PC-9 (cell line): ENCODE measurements around the gene MAP4K5. TPM values are rescaled to one million over a fixed set of nuclear protein-coding genes. Genes with fewer than 3 reads are reported as not detected.

Experiments
- BruUV-seq: library from RNA; stranded (reverse); fragments of 400-500 nt; replicated peaks from 2 replicates; lab custom pipeline; 2021; lab: Mats Ljungman, UMichigan
- CTCF ChIA-PET: fragments of 300-600 bp; sonication (Branson Sonifier 250); formaldehyde crosslinking; loops from one replicate; lab custom pipeline; 2022; ENCODE audit warnings: antibody characterized with exemption; lab: Charles Lee
- POLR2A ChIA-PET: fragments of 300-600 bp; sonication (Branson Sonifier 250); formaldehyde crosslinking; loops from one replicate; lab custom pipeline; 2022; ENCODE audit warnings: antibody characterized with exemption; ENCODE audit not compliant: unreplicated experiment; lab: Charles Lee
- DNase-seq, 2 experiments: peaks; one replicate each; pipeline versions ENCODE4 v3.0.0 to v3.0.0-alpha.2; 2015 to 2022; ENCODE audit warnings: mixed read lengths in 1 of 2
- H2AFZ ChIP-seq: fragments of 200-600 bp; sonication (generic); 2 replicates; pipeline ENCODE4 v1.8.1; 2017; ENCODE audit warnings: antibody characterized with exemption
- H3F3A ChIP-seq: fragments of 200-600 bp; sonication (generic); 2 replicates; pipeline ENCODE4 v1.8.1; 2017; ENCODE audit warnings: antibody characterized with exemption, mild to moderate bottlenecking, low read depth; ENCODE audit not compliant: insufficient read depth
- H3K27ac ChIP-seq: fragments of 200-600 bp; sonication (generic); 2 replicates; pipeline ENCODE4 v1.6.1; 2016; ENCODE audit warnings: mixed run types
- H3K27me3 ChIP-seq: fragments of 200-600 bp; sonication (generic); 2 replicates; pipeline ENCODE4 v1.6.1; 2016; ENCODE audit warnings: low read depth, mixed run types; ENCODE audit not compliant: insufficient read depth
- H3K36me3 ChIP-seq: fragments of 200-600 bp; sonication (generic); 2 replicates; pipeline ENCODE4 v1.6.1; 2016; ENCODE audit warnings: low read depth, mixed run types
- H3K4me1 ChIP-seq: fragments of 200-600 bp; sonication (generic); replicated peaks from 2 replicates; pipeline ENCODE4 v1.6.1; 2016; ENCODE audit warnings: mixed run types; ENCODE audit not compliant: insufficient read depth
- H3K4me2 ChIP-seq: fragments of 200-600 bp; sonication (generic); 2 replicates; pipeline ENCODE4 v1.6.1; 2017; ENCODE audit warnings: mixed run types
- H3K4me3 ChIP-seq: fragments of 200-600 bp; sonication (generic); 2 replicates; pipeline ENCODE4 v1.6.1; 2016; ENCODE audit warnings: mixed run types
- H3K79me2 ChIP-seq: fragments of 200-600 bp; sonication (generic); 2 replicates; pipeline ENCODE4 v1.6.1; 2017; ENCODE audit warnings: low read depth, mixed run types
- H3K9me2 ChIP-seq: fragments of 200-600 bp; sonication (generic); 2 replicates; pipeline ENCODE4 v1.8.1; 2017; ENCODE audit warnings: mild to moderate bottlenecking; ENCODE audit not compliant: insufficient read depth
- H3K9me3 ChIP-seq: fragments of 200-600 bp; sonication (generic); 2 replicates; pipeline ENCODE4 v1.8.1; 2016; ENCODE audit warnings: low read depth; ENCODE audit not compliant: insufficient read depth
- H4K20me1 ChIP-seq: fragments of 200-600 bp; sonication (generic); 2 replicates; pipeline ENCODE4 v1.8.1; 2017; ENCODE audit not compliant: insufficient read depth
- CTCF ChIP-seq: fragments of 200-600 bp; sonication (generic); conservative IDR thresholded peaks from 2 replicates; pipeline ENCODE4 v1.6.1; 2017; ENCODE audit warnings: mixed run types, antibody characterized with exemption, mild to moderate bottlenecking, moderate library complexity
- EZH2 ChIP-seq: fragments of 200-600 bp; sonication (generic); IDR thresholded peaks from 2 replicates; pipeline ENCODE4 v1.8.0; 2017; ENCODE audit warnings: antibody characterized with exemption, low read depth
- intact Hi-C: fragments of 100-400 bp; cut with micrococcal nuclease; formaldehyde crosslinking; loops from one replicate; pipeline ENCODE4 v1.10.0; 2022; ENCODE audit not compliant: unreplicated experiment
- total RNA-seq: library from RNA; stranded (reverse); gene quantifications from 2 replicates; pipeline ENCODE4 v1.2.3, GENCODE V29; 2021

Gene MAP4K5
- total RNA-seq, 1 experiment from 2014 or later: 51.8 TPM

- POLR2A ChIA-PET: interaction anchor here (0.5 kb wide), 1 partner anchor 780 kb away, joined by 13 read pairs; no protein-coding TSS in a partner anchor
- H3K27me3 ChIP-seq: no peaks in the 10 kb centered on the region
- H3K9me2 ChIP-seq: no peaks in the 10 kb centered on the region
- intact Hi-C loops: no loop called here
- TF ChIP-seq CTCF (no peak), EZH2 (no peak)
- CTCF ChIA-PET: no interaction called here
- no peaks in the 10 kb centered on the region for H3K36me3 ChIP-seq
- H4K20me1 ChIP-seq: no peaks in the 10 kb centered on the region
- H3K9me3 ChIP-seq: no peaks in the 10 kb centered on the region
- no peaks in the 10 kb centered on the region for H3F3A ChIP-seq
- no TSS peak for BruUV-seq
- H3K4me3 ChIP-seq: no peak overlapping the region
- DNase-seq: no peak
- H3K27ac ChIP-seq: no peak overlapping the region
- no peak overlapping the region for H2AFZ ChIP-seq
- H3K79me2 ChIP-seq: no peaks in the 10 kb centered on the region
- no peaks in the 10 kb centered on the region for H3K4me1 ChIP-seq
- no peak overlapping the region for H3K4me2 ChIP-seq
These were observed 150.5 kb downstream of the MAP4K5 start for GRCh38 chr14:50381823-50382287.

GRCh38 chr14:50381008-50381407 is 151.4 kb downstream of the MAP4K5 start:
- H3K4me3 ChIP-seq: no peak overlapping the region
- POLR2A ChIA-PET: interaction anchor here (0.5 kb wide), 1 partner anchor 779 kb away, joined by 13 read pairs; no protein-coding TSS in a partner anchor
- no peak overlapping the region for H2AFZ ChIP-seq
- no TSS peak for BruUV-seq
- H3K36me3 ChIP-seq: no peaks in the 10 kb centered on the region
- CTCF ChIA-PET: no interaction called here
- H3K79me2 ChIP-seq: no peaks in the 10 kb centered on the region
- no peaks in the 10 kb centered on the region for H3K9me2 ChIP-seq
- H3K27me3 ChIP-seq: no peaks in the 10 kb centered on the region
- TF ChIP-seq CTCF: no peak
- no peak for TF ChIP-seq EZH2
- intact Hi-C loops: no loop called here
- H4K20me1 ChIP-seq: no peaks in the 10 kb centered on the region
- H3K4me1 ChIP-seq: no peaks in the 10 kb centered on the region
- H3K27ac ChIP-seq: no peak overlapping the region
- no peak overlapping the region for H3K4me2 ChIP-seq
- DNase-seq: no peak
- no peaks in the 10 kb centered on the region for H3F3A ChIP-seq
- no peaks in the 10 kb centered on the region for H3K9me3 ChIP-seq

GRCh38 chr14:50380455-50380854 is 151.9 kb downstream of the MAP4K5 start:
- H3K4me3 ChIP-seq: no peak overlapping the region
- BruUV-seq: no TSS peak
- no peak overlapping the region for H2AFZ ChIP-seq
- intact Hi-C loops: no loop called here
- no peaks in the 10 kb centered on the region for H3K4me1 ChIP-seq
- H3F3A ChIP-seq: no peaks in the 10 kb centered on the region
- no peaks in the 10 kb centered on the region for H3K9me3 ChIP-seq
- TF ChIP-seq EZH2: no peak
- no peak for TF ChIP-seq CTCF
- DNase-seq: no peak
- CTCF ChIA-PET: no interaction called here
- POLR2A ChIA-PET: no interaction called here
- no peaks in the 10 kb centered on the region for H3K27me3 ChIP-seq
- no peaks in the 10 kb centered on the region for H4K20me1 ChIP-seq
- H3K79me2 ChIP-seq: no peaks in the 10 kb centered on the region
- no peaks in the 10 kb centered on the region for H3K36me3 ChIP-seq
- H3K27ac ChIP-seq: no peak overlapping the region
- no peaks in the 10 kb centered on the region for H3K9me2 ChIP-seq
- H3K4me2 ChIP-seq: no peak overlapping the region
